Left lobe of liver (tissue), 2 donors: Measurements from ENCODE around the gene SPATA31E1. TPM values are rescaled to one million over a fixed set of nuclear protein-coding genes. Genes with fewer than 3 reads are reported as not detected.
A peak's percentile ranks its signal among the peaks of the same experiment; 100 is the strongest.
"Not testable (repeated sequence)": the region's sequence is repeated elsewhere in the genome, so short reads cannot be mapped to it uniquely, and the experiment has no call there.

Source experiments
- ATAC-seq: fragments of 200-7000 bp; cut with Tn5 transposase; one replicate; pipeline ENCODE4 v1.9.1; 2020; ENCODE audit warnings: mild to moderate bottlenecking, moderate library complexity
- DNase-seq: peaks from one replicate; pipeline ENCODE4 v3.0.0-alpha.2; 2020; ENCODE audit warnings: low spot score
- total RNA-seq: library from RNA; stranded (reverse); gene quantifications from one replicate; pipeline ENCODE4 v1.2.1, GENCODE V29; 2021
- donor health status: DM: no; HTN: no; CAD: no; lungs with moderate emphysema.
- donor health status: DM: no; HTN: yes; CAD: no.

Gene SPATA31E1
- total RNA-seq: not detected

DNA sequence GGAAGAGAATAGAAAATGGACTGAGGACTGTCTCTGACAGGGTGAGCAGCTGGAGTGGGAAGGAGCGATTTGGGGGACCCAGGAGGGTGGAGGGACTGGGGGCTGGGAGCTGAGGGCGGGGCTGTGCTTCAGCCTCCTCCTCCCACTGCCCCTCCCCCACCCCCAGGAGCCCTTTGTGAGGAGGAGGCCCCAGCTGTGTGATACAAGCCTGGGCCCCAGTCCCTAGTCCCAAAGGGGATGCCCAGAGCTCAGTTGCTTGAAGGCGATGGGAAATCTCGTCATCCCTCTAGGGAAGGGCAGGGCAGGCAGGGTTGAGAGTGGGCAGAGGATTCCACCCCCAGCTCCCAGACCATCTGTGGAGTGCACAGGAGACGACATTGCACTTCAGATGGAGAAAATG, at the start of gene SPATA31E1:
SPATA31E1 (plus strand) TSS at position 251 of the 400 bp plus-strand sequence; CDS start at position 266, 15 bp downstream.
- no peak for DNase-seq
- ATAC-seq: no peak

GRCh38 chr9:87834357-87834756, 48.3 kb upstream of the SPATA31E1 start:
- DNase-seq (no peak), ATAC-seq (peak; percentile 39)

GRCh38 chr9:87836536-87836935, 46.1 kb upstream of the SPATA31E1 start:
- DNase-seq (no peak), ATAC-seq (no peak)

- DNase-seq: no peak
- ATAC-seq: no peak
Measured at GRCh38 chr9:87836951-87837705, 45.5 kb upstream of the SPATA31E1 start.

GRCh38 chr9:87840134-87840533, 42.5 kb upstream of the SPATA31E1 start:
- ATAC-seq (no peak), DNase-seq (no peak)

- DNase-seq: no peak
- ATAC-seq: no peak
Measured at GRCh38 chr9:87842878-87843585, 39.6 kb upstream of the SPATA31E1 start.

DNA sequence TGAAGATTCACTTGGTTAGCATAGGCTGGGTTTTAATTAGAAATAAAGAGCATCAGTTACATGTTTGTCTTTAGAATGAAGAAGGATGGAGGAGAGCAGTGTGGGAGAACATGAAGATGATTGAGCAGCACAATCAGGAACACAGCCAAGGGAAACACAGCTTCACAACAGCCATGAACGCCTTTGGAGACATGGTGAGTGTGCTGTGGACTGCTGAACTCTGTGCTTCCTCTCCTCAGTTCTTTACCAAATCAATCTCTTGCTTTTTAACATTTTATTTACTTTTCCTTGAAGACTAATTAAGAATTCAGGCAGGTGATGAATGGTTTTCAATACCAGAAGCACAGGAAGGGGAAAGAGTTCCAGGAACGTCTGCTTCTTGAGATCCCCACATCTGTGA, 38.2 kb upstream of the SPATA31E1 start:
- DNase-seq (no peak), ATAC-seq (no peak)

DNA sequence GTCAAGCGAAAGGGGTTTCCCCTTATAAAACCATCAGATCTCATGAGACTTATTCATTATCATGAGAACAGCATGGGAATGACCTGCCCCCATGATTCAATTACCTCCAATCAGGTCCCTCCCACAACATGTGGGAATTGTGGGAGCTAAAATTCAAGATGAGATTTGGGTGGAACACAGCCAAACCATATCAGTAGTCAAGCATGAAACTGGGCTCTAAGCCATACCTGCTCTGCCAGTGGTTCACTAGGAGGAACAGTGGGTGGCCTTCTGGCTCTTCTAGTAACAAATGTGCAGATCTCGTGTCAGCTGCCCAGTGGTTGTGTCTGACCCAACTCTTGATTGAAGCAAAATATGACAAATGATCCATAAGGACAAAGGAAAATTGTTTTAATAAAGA, 34.9 kb upstream of the SPATA31E1 start:
- ATAC-seq, DNase-seq: not testable (repeated sequence)

- no peak for ATAC-seq
- DNase-seq: no peak
Measured at GRCh38 chr9:87849144-87849758, 33.4 kb upstream of the SPATA31E1 start.

- DNase-seq: no peak
- ATAC-seq: no peak
Measured at GRCh38 chr9:87850391-87850790, 32.3 kb upstream of the SPATA31E1 start.

GRCh38 chr9:87851186-87851585, 31.5 kb upstream of the SPATA31E1 start:
- ATAC-seq, DNase-seq: not testable (repeated sequence)

GRCh38 chr9:87853302-87853701, 29.4 kb upstream of the SPATA31E1 start:
- no peak for DNase-seq
- ATAC-seq: no peak

DNA sequence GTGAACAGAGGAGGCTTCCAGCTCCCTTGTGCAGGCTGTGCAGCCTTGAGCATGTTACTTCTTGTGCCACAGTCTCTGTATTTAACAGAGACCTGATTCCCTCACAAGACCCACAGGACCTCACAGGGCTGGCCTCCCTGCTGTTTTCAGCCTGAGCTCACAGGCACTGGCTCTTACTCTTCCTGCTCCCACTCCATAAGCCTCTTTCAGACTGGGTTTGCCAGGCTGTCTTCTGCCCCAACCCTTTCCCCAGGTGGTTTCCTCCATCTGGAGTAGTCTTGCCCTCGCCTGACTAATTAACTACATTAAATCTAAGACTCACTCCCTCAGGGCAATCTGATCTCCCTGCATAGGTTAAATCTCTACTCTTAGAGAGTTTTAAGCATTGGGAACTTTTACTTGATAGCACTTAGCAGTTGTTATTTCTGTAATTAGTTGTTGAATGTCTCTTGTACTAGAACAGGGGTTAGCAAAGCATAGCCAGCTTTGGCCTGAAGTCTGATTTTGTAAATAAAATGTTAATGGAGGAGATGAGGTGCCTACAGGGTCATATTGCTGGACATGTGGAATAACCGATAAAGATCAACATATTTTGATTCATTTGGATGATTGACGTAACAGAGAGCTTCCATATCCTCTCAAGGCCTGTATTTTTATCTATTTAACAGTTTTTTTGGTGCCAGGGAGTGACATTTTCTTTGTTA, 28.6 kb upstream of the SPATA31E1 start:
- no peak for ATAC-seq
- no peak for DNase-seq

DNA sequence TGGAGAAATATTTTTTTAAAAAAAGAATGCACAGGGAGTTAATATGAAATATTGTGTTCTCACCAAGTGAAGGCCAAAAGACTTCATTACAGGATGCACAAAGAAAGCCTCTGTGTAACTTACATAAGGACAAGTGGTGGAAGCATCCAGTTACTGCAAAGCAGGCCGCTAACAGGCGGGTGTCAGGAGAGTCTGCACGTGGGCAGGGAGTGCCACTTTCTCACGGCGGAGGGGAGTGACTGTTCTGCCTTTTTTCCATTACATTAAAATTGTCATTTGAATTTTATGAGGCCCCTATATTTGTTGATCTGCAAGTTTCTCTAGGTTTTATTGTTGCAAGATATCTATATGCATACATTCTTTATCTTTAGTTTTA, 28.1 kb upstream of the SPATA31E1 start:
- DNase-seq (no peak), ATAC-seq (no peak)

DNA sequence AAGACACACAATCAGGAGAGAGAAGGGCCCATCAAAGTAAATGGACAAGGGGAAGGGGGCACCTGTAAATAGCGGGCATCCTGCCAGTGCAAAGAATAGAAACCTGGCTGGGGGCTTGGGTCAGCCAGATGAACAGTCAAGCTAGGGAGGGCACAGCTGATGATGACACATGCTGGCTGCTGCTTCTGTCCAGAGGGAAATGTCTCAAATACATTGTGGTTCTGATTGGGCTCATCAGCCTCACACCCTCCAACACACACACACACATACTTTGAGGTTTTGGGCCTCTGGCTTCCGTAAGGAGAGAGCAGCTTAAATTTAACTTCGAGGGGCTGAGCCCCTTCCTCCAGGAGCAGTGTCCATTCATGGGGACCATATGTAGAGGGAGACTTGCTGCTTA, 27.6 kb upstream of the SPATA31E1 start:
- ATAC-seq (no peak), DNase-seq (no peak)

DNA sequence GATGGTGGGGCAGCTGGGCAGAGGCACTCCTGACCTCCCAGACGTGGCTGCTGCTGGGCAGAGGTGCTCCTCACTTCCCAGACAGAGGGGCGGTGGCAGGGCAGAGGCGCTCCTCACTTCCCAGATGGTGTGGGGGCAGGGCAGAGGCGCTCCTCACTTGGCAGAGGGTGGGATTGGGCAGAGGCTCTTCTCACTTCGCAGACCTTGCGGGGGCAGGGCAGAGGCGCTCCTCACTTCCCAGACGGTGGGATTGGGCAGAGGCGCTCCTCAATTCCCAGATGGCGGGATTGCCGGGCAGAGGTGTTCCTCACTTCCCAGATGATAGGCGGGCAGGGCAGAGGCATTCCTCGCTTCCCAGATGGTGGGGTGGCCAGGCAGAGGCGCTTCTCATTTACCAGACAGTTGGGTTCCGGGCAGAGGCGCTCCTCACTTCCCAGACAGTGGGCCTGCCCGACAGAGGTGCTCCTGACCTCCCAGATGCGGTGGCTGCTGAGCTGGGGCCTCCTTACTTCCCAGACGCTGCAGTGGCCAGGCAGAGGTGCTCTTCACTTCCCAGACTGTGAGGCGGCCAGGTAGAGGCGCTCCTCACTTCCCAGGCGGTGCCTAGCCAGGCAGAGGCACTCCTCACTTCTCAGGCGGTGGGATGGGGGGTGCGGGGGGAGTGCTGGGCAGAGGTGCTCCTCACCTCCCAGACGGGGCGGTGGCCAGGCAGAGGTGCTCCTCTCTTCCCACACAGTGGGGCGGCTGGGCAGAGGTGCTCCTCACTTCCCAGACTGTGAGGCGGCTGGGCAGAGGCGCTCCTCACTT, 25.3 kb upstream of the SPATA31E1 start:
- no peak for DNase-seq
- no peak for ATAC-seq

DNA sequence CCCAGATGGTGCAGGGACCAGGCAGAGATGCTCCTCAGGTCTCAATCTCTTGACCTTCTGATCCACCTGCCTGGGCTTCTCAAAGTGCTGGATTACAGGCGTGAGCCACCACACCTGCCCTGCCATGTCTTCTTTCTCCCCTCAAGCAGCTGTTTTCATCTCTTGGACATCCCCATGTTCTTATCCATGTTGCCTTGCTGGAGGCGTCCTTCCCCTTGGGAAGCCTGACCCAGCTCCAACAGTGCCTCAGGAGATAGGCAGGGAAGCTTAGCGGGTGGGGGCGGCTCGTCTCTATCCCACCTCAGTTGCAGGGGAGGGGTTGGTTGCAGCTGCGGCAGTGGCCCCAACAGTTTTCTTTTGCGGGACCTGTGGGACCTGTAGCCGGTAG, 24.7 kb upstream of the SPATA31E1 start:
- DNase-seq (no peak), ATAC-seq (no peak)

DNA sequence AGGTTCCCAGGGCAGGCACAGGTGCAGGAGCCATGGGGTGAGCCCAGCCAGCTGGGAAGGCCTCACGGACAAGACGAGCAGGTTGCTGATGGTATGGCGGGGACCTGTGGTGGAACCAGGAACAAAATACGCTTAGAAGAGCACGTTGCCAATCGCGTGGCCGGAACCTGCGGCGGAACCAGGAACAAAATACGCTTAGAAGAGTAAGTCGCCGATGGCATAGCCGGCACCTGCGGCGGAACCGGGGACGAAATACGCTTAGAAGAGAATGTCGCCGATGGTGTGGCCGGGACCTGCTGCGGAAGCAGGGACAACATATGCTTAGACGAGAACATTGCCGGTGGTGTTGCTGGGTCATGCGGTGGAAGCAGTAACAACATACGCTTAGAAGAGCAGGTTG, 23.5 kb upstream of the SPATA31E1 start:
- no peak for ATAC-seq
- DNase-seq: peak; percentile 30

GRCh38 chr9:87859786-87860185, 22.9 kb upstream of the SPATA31E1 start:
- DNase-seq (peak; percentile 34), ATAC-seq (no peak)

GRCh38 chr9:87861332-87861731, 21.3 kb upstream of the SPATA31E1 start:
- ATAC-seq: no peak
- DNase-seq: no peak
